ENCODE data around the gene ACTG2.
"Not testable (repeated sequence)": the region's sequence is repeated elsewhere in the genome, so short reads cannot be mapped to it uniquely, and the experiment has no call there.

Gene ACTG2

DNA sequence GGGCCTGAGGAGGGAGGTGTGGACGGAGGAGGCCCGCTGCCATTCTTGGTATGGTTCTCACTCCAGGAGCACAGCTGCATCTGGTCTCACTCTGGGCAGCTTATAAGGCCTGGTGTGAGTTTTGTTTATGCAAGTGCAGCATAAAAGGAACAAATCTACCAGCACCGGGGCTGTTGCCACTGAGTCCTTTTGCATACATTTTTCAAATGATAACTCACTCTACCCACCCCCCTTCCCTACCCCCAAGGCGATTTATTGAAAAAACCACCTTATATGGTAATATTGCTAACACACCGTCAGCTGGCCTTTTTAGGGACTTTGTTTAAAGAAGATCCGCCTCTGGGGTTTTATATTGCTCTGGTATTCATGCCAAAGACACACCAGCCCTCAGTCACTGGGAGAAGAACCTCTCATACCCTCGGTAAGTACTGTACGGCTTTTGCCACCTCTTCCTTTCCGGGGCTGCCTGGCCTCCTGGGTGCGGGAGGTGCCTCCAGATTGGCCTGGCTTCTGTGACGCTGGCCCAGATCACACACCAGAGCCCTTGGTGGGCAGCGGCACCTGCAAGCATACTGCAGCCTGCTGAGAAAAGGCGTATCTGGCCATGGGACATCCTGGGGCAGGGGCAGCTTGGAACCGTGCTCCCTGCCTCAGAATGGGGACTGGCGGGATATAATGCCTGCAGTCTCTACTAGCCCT lies at the start of gene ACTG2:
Gene ACTG2 (plus strand): TSS at position 378 of the 699 bp plus-strand sequence. CDS start 8,304 bp downstream, outside the sequence.
- no peak for DNase-seq

DNA sequence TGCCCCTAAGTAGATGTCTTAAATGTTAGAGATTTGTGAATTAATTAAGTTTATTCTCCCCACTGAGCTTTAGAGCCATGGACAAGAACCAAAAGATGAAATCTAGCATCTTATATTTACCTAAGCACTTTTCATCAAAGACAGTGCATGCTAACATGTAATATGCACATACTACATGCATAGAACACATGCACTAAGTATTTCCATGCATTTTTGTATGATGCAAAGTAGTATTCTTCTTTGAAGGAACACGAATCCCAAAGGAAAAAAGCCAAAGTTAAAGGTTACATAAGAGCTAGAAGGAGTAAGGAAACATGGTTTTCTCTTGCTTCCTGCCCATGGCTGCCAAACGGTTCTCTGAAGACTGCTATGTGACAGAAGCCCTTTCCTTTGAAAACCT lies 48.7 kb upstream of the ACTG2 start:
- no peak for DNase-seq

DNA sequence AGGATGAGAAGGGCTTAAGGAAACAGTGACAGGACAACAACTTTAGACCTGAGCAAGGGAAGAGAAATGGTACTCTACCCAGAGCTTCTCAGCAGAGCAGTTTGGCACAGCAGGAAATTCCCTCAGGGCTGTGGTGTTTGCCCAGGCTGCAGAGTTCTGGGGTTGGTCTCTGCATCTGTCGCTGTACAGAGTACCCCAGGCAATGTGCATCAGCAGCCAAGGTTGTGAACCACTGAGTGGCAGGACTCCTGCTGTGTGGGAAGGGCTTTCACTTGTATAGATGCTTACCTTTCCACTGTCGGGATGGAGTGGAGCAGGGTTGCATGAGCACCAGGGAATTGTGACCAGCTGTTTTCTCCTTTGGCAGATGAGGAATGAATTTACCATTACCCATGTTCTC lies 42.8 kb upstream of the ACTG2 start:
- no peak for DNase-seq

DNA sequence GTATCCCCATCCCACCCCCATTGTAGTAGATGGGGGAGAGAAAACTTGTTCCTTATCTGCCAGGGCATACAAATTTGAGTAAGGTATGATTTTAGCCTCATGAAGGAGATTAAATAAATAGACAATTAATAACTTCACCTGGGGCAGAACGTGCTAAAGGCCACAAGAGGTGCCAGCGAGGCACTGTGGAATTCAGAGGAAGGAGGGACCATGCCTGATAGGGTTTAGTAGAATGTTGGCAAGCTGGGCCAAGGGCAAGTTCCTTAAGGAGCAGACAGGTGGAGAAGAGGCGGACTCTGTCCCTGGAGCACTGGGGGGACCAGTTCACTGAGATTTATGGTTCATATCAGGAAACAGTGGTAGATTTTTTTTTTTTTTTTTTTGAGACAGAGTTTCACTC lies 41.5 kb upstream of the ACTG2 start:
- DNase-seq, result no peak

DNA sequence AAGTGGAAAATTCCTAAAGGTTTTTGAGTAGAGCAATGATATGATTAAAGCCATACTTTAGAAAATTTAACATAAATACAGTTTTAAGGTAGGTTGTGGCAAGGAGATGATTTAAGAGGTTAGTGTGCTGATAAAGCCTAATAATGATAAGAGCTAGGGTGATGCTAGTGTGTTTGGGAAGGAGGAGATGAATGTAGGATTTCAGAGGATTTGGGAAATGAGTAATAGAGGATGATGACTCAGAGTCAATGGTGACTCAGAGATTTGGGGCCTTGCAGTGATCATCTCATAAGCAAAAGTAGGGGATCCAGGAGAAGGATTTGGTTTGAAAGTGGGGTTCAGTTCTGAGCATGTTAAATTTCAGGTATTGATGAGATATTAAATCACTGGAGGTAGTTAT lies 40.8 kb upstream of the ACTG2 start:
- DNase-seq, result no peak

DNA sequence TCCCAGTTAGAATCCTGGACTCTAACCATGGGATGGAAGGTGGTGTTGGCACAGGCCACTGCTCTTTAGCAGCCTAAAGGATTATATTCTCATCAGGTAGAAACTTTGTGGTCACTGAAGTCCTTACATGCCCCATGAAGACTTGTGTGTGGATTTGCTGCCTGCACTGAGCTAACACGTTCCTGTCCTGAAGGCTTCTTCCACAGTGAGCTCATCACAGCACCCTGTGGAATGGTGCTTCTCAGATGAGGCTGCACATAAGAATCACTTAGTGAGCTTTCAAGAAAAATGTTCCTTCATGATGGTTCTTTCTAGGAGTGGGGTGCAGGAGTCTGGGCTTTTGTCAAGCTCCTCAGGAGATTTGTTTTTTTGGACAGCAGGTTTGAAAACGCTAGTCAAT lies 37.3 kb upstream of the ACTG2 start:
- DNase-seq, result no peak

DNA sequence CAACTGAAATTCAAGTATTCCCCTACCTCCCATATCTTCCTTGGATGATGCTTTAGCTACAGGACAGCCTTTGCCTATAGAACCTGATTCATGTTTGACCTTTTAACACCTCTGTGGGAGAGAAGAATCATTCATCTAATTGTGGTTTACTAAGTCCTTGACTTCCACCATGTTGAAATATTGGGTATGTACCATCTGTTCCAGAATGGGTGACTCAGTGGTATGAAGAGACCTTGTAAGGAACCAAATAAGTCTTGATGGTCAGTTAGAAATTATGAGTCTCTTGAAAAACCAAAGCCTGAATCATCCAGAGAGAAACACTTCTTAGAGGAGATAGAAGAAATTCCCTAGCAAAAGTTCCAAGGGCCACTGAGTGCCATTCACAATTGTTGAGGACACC lies 36.6 kb upstream of the ACTG2 start:
- no peak for DNase-seq

DNA sequence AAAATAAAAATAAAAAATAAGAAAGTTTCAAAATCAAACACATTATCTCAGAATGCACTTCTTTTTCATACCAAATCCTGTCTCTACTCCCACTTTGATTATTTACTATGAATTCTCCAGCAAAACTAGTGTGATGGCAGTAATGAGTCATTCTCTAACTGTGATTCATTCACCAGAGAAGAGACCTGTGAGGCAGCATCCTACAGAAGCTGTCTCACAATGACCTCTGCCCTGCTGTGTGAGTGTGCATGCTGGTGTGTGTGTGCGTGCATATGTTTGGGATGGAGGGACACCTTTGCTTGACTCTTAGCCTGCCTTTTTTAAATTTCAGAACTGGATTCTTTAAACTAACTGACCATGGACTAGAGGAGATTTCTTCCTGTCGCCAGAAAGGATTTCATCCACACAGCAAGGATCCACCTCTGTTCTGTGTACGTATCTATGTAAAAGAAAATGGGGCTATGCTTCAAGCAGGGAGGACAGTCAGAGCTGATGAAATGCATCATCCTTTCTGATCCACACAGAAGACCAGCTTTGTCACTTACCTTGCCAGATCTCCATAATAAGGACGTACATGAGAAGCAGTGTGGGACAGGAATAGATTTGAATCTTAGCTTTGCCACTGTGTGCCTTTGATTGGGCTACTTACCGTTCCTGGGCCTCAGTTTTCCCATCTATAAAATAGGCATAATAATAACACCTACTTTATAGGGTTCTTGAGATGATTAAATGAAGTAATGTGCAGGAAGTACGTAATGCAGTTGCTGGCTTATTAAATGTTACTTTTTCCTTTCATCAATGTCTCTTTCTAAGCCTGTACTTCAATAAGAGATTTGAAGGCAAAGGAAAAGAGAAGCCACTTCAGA lies 32.9 kb upstream of the ACTG2 start:
- no peak for DNase-seq

DNA sequence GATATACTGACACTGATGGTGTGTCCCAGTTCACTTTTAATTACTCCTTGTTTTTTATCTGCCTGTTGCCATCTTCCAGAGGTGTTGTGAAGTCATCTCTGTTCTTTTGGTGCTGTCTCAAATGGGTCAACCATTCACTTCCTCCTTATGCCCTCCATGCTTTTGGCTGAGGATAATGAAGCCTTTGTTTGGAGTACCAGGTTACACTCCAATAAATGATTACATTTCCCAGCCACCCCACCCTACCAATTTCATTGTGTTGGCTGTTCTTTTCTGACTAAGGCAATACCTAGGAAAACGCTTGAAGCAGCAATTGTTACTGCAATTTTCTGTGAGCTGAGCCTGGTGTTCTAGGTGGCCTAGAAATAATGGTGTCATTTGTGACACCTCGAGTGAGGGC lies 29.8 kb upstream of the ACTG2 start:
- no peak for DNase-seq

DNA sequence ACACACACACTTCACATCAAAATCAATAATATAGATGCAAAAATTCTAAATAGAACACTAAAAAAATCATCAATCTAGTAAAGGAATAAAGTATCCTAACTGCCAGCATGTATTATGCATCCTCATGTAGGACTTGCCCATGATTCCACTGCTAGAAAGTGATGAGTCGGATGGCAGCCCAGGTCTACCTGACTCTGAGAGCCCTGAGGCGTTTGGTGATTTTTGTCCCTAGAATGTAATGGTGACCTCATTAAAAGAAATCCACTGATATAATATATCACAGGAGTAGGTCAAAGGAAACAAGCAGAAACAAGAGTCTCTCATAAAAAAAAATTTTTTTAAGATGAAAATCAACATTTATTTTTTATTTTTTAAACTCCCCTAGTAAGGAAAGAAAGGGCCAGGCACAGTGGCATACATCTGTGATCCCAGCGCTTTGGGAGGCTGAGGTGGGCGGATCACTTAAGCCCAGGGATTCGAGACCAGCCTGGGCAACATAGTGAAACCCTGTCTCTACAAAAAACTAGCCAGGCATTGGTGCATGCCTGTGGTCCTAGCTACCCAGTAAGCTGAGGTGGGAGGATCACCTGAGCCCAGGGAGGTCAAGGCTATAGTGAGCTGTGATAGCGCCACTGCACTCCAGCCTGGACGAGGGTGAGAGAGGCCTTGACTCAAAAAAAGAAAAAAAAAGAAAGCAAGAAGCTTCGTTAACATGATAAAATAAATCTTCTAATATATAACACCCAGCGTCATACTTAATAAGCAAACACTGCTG lies 24.4 kb upstream of the ACTG2 start:
- DNase-seq, result no peak

DNA sequence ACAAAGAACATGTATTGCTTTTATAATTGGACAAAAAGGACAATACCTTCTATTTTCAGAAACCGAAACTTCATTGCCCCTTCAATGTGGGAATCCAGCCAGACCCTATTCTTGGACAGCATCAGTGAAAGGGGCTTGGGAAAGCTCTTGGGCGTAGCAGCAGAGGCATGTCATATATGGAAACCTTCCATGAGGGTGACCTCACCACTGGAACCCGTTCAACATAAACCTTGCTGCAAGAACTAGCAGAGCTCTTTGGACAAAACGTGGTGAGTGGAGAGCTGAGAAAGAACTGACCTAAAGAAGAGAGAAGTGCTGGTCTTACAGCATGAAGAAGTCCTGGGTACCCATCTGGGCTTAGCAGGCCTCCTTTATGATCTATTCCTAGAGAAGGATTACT lies 22.7 kb upstream of the ACTG2 start:
- DNase-seq, result no peak

DNA sequence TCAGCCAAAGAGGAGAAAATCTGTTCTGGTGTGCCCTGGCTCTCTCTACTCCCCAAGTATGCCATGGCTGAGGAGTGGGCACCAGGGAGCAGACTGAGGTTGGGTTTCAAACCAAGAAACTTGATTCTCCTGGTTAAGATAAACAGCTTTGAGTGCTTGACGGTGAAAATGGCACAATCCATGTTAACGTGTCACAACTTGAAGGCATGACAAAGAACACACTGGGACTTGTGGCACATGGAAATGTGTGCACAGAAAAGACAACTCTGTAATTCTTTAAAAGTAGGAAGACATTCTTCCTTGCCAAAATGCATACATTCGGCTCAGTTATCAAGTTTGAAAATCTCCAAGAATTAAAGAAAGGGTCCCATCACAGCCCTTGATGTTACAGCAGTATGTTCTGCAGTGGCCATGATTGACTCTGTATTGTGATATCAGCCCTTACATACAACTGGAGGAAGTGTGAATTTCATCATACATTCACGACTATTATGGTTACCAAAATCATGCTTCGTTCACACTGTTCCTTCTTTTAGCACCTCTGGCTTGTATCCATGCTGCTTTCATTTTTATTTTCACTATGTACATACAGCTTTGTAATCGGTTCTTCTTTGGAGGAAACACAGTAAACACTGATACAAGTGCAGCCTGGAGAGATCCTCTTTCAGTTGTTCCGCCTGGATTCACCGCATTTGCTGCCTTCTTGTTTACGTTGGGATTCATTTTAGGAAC lies 15.6 kb upstream of the ACTG2 start:
- no peak for DNase-seq

DNA sequence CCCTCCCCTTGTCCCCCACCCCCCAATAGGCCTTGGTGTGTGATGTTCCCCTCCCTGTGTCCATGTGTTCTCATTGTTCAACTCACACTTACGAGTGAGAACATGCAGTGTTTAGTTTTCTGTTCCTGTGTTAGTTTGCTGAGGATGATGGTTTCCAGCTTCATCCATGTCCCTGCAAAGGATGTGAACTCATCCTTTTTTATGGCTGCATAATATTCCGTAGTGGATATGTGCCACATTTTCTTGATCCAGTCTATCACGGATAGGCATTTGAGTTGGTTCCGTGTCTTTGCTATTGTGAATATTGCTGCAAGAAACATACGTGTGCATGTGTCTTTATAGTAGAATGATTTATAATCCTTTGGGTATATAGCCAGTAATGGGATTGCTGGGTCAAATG lies 14.8 kb upstream of the ACTG2 start:
- not testable (repeated sequence) for DNase-seq

DNA sequence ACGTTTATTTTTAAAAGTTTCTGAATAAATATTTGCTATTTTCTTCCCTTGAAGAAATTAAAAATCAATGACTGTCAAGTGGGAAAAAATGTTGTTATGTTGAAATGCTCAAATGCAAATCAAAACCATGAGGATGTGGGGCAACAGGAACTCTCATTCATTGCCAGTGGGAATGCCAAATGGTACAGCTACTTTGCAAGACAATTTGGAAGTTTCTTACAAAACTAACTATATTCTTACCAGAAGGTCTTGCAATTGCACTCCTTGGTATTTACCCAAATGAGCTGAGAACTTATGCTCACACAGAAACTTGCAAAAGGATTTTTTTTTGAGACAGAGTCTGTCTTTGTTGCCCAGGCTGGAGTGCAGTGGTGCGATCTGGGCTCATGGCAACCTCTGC lies 7.4 kb upstream of the ACTG2 start:
- DNase-seq, result no peak

DNA sequence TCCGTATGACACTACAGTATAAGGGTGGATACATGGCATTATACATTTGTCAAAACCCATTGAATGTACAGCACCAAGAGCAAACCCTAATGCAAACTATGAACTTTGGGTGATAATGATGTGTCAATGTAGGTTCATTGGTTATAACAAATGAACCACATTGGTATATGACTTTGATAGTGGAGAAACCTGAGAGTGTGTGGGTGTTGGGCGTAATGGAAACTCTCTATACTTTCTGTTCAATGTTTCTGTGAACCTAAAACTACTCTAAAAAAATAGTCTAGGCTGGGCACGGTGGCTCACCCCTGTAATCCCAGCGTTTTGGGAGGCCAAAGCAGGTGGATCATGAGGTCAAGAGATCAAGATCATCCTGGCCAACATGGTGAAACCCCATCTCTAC lies 6.5 kb upstream of the ACTG2 start:
- DNase-seq, result no peak

DNA sequence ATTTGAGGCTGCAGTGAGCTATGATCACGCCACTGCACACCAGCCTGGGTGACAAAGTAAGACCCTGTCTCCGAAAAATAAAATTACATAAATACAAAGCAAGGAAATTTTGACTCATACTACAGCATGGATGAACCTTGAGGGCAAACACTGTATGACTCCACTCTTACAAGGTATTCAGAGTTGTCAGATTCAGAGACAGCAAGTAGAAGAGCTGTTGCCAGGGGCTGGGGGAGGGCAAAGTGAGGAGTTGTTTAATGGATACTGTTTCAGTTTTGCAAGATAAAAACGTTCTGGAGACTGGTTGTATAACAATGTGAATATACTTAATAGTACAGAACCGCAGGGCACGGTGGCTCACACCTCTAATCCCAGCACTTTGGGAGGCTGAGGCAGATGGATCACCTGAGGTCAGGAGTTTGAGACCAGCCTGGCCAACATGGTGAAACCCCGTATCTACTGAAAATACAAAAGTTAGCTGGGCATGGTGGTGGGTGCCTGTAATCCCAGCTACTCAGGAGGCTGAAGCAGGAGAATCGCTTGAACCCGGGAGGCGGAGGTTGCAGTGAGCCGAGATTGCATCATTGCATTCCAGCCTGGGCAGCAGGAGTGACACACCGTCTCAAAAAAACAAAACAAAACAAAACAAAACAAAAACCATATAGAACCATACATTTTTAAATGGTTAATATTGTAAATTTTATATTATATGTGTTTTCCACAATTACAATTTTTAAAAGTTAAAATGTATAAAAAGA lies 5.0 kb upstream of the ACTG2 start:
- DNase-seq, result not testable (repeated sequence)

DNA sequence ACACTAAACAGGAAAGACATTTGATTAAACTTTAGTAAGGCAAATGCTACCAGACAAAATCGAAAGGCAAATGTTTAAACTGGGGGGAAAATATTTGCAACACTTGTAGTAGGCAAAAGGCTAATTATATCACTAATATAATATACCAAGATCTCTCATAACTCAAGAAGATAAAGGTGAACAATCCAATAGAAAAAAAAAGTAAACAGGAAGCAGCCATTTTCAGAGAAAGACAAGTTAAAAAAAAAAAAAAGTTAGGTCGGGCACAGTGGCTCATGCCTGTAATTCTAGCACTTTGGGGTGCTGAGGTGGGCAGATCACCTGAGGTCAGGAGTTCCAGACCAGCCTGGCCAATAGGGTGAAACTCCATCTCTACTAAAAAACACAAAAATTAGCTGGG lies 4.4 kb upstream of the ACTG2 start:
- DNase-seq, result no peak

DNA sequence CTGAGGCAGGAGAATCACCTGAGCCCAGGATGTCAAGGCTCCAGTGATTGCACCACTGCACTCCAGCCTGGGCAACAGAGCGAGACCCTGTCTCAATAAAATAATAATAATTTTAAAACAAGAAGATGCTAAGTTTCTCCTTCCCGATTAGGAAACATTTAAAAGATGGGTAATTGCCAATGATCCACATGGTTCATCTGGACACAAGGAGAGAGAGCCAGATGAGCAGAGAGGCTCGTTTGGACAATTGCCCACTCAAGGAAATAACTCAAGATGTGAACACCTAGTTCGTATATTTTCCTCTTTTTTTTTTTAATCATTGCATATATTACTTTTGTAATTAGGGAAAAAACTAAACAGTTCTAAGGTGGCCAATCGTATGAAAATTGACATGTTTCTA lies 3.6 kb upstream of the ACTG2 start:
- no peak for DNase-seq

DNA sequence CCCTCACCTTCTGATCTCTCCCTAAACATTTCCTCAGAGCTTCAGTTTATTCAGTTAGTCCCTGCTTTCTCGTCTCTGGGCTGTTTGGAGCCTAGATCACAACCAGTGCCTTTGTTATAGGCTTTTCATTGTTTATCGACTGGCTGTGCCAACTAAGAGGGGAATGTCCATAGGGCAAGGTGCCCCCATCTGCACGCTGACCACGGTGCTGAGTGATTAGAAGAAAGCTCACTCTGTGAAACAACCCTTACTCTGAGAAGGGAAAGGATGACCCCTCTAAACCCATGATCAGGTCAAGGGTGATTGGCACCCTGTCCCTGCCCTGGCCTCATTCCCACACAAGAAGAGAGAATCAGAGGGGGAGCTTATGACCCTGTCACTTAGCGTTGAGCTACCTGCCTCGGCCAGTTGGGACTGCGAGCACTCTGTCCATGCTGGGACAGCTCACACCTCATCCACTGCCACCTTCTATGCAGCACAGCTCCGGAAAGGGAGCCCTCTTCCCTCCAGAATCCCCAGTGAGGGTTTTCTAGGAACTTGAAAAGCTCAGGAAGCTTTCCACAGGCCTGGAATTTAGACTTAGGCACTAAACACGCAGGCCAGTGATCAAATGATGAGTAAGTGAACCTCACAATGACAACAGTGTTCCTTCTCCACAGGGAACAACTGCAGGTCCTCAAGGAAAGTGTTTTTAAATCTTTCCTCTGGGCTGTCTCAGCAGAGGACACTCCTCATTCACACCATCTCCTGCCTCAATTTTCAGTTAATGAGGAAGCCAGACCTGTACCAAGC lies 2.3 kb upstream of the ACTG2 start:
- no peak for DNase-seq

DNA sequence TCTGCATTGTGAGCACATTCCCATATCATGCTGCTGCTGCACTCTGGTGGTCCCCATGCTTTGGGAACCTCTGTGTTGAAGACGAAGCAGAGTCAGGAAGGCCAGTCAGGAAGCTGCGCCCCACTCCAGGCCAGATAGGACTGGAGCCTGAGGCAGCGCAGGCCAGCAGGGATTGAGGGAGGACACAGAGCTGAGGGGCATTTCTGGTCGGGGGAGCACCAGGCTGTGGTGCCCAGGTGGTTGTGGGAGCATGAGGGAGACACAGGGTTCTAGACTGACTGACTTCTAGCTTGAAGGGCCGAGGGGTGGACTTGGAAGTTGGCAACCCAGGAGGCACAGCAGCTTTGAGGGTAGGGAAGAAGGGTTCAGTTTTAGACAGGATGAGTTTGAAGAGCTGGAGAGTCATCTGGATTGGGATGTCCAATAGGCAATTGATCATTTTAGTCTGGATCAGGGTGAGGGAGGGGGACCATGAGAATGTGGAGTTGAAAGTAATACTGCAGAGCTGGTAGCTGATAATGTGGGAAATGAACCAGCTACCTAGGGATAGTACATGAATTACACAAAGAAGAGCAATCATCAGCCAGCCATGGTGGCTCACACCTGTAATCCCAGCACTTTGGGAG lies 1.4 kb upstream of the ACTG2 start:
- DNase-seq, result no peak
